HepG2 (cell line): ENCODE data around the gene ACVR1B. TPM values are rescaled to one million over a fixed set of nuclear protein-coding genes. Genes with fewer than 3 reads are reported as not detected.

Experiments
- AKAP8 ChIP-seq: sonication (generic); formaldehyde crosslinking; IDR thresholded peaks from 2 replicates; pipeline ENCODE4 v1.5.1; 2020; ENCODE audit warnings: mild to moderate bottlenecking, missing genetic modification reagents
- HDAC1 ChIP-seq: sonication (generic); formaldehyde crosslinking; IDR thresholded peaks from 2 replicates; pipeline ENCODE4 v1.5.1; 2020; ENCODE audit warnings: mild to moderate bottlenecking, missing genetic modification reagents
- KAT8 ChIP-seq: IDR thresholded peaks from 2 replicates; pipeline ENCODE4 v1.6.1; 2016; ENCODE audit warnings: missing genetic modification reagents, missing compliant biosample characterization
- KLF9 ChIP-seq: IDR thresholded peaks from 2 replicates; pipeline ENCODE4 v1.6.1; 2016; ENCODE audit warnings: low read depth
- PAX8 ChIP-seq: sonication (generic); formaldehyde crosslinking; IDR thresholded peaks from 2 replicates; pipeline ENCODE4 v1.8.0; 2022; ENCODE audit warnings: mild to moderate bottlenecking, missing genetic modification reagents, borderline replicate concordance
- ZEB1 ChIP-seq: IDR thresholded peaks from 2 replicates; pipeline ENCODE4 v1.6.1; 2012; ENCODE audit warnings: mild to moderate bottlenecking, low read depth, inconsistent platforms; ENCODE audit not compliant: insufficient replicate concordance
- ZFP37 ChIP-seq: sonication (generic); formaldehyde crosslinking; IDR thresholded peaks from 2 replicates; pipeline ENCODE4 v1.4.0; 2020; ENCODE audit warnings: missing genetic modification reagents, borderline replicate concordance
- ZNF230 ChIP-seq: sonication (generic); formaldehyde crosslinking; IDR thresholded peaks from 2 replicates; pipeline ENCODE4 v1.4.0; 2020; ENCODE audit warnings: mild to moderate bottlenecking, missing genetic modification reagents
- ZNF567 ChIP-seq: sonication (generic); formaldehyde crosslinking; IDR thresholded peaks from 2 replicates; pipeline ENCODE4 v1.8.1; 2023; ENCODE audit warnings: mild to moderate bottlenecking, missing genetic modification reagents, borderline replicate concordance
- ZNF766 ChIP-seq: sonication (generic); formaldehyde crosslinking; IDR thresholded peaks from 2 replicates; pipeline ENCODE4 v1.5.0; 2020; ENCODE audit warnings: missing genetic modification reagents, borderline replicate concordance
- ZNF850 ChIP-seq: sonication (generic); formaldehyde crosslinking; conservative IDR thresholded peaks from 2 replicates; pipeline ENCODE4 v1.9.0; 2021; ENCODE audit warnings: mild to moderate bottlenecking, missing genetic modification reagents
- ZZZ3 ChIP-seq: sonication (generic); formaldehyde crosslinking; IDR thresholded peaks from 2 replicates; pipeline ENCODE4 v1.4.0; 2020; ENCODE audit warnings: missing genetic modification reagents, mild to moderate bottlenecking, borderline replicate concordance
- polyA plus RNA-seq, 8 experiments: library from polyadenylated mRNA; depleted of rRNA in 3 of 8; stranded (reverse) in 7 of 8; unstranded in 1 of 8; fragments of >200 nt; fragmentation: Illumina TruSeq in 4 of 8; extraction: Trizol in 4 of 8; gene quantifications; 2 replicates each; pipeline versions ENCODE4 v1.2.1 to v1.2.3, GENCODE V29; 2011 to 2016; ENCODE audit warnings: low read depth in 4 of 8, missing spikeins in 1 of 8, mixed read lengths in 1 of 8; ENCODE audit not compliant: insufficient read depth in 1 of 8
- total RNA-seq, 5 experiments: library from RNA; depleted of rRNA; stranded (reverse); fragments of >200 nt; fragmentation: Illumina TruSeq; extraction: Trizol; gene quantifications; 2 replicates each; pipeline ENCODE4 v1.2.3, GENCODE V29; 2016; ENCODE audit warnings: low read depth in 1 of 5
- TF ChIP-seq, protein P1 (sequence below): conservative IDR thresholded peaks from 2 replicates; pipeline ENCODE4 v1.6.1; 2018; ENCODE audit warnings: missing genetic modification reagents
- TF ChIP-seq, protein P2 (sequence below): sonication (generic); formaldehyde crosslinking; IDR thresholded peaks from 2 replicates; pipeline ENCODE4 v1.4.0; 2020; ENCODE audit warnings: missing genetic modification reagents, borderline replicate concordance
- TF ChIP-seq, protein P3 (sequence below), 2 experiments: fragments of 450-650 bp in 1 of 2; sonication (generic) in 1 of 2; formaldehyde crosslinking; IDR thresholded peaks; 2 replicates each; pipeline versions ENCODE4 v1.5.0 to v1.8.0; 2020 to 2022; ENCODE audit warnings: mild to moderate bottlenecking in 1 of 2, missing genetic modification reagents in 1 of 2
- TF ChIP-seq, protein P4 (sequence below): sonication (generic); formaldehyde crosslinking; IDR thresholded peaks from 2 replicates; pipeline ENCODE4 v1.4.0; 2020; ENCODE audit warnings: missing genetic modification reagents, low read depth, mild to moderate bottlenecking, borderline replicate concordance

The ACVR1B gene
- total and polyA plus RNA-seq, 2 of the 13 experiments (the other 11 are each of a cell fraction or from before 2014, with no cell fraction given) = 8.9 to 12.1 TPM

DNA sequence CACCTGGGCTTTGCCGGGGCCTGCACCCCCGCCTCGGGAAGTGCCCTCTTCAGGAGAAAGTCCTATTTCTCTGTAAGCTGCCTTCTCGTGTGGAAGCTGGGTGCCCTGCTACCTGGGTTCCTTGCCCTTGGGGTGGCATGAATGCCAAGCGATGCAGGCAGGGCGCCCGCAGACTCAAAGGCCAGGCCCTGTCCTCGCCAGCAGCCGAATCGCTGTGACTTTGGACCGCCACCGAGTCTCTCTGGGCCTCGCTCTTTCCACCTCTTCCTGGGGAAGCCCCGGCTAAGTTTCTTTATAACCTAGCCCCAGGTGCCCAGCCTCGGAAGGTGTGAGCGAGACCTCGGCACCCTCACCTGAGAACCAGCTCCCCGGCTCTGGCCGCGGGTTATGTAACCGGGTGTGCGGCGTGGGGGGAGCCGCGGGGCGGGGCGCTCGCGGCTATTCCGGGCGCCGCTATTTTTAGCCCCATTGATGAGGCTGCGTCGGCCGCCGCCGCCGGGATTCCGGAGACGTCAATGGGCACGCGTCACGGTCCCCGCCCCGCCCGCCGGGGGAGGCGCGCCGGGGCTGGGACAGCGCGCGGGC lies 85.2 kb downstream of the ACVR1B start (continued):
- peak; percentile 10 for TF ChIP-seq ZEB1
- TF ChIP-seq ZZZ3 (CRISPR knock-in tag) = no peak
- TF ChIP-seq ZNF850 (CRISPR knock-in tag) = no peak
- TF ChIP-seq AKAP8 (CRISPR knock-in tag) = no peak
- TF ChIP-seq, protein P1, sequence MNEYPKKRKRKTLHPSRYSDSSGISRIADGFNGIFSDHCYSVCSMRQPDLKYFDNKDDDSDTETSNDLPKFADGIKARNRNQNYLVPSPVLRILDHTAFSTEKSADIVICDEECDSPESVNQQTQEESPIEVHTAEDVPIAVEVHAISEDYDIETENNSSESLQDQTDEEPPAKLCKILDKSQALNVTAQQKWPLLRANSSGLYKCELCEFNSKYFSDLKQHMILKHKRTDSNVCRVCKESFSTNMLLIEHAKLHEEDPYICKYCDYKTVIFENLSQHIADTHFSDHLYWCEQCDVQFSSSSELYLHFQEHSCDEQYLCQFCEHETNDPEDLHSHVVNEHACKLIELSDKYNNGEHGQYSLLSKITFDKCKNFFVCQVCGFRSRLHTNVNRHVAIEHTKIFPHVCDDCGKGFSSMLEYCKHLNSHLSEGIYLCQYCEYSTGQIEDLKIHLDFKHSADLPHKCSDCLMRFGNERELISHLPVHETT (CRISPR knock-in tag) = no peak
- TF ChIP-seq ZNF766 (CRISPR knock-in tag) = no peak
- TF ChIP-seq ZNF230 = no peak
- TF ChIP-seq, protein P2, sequence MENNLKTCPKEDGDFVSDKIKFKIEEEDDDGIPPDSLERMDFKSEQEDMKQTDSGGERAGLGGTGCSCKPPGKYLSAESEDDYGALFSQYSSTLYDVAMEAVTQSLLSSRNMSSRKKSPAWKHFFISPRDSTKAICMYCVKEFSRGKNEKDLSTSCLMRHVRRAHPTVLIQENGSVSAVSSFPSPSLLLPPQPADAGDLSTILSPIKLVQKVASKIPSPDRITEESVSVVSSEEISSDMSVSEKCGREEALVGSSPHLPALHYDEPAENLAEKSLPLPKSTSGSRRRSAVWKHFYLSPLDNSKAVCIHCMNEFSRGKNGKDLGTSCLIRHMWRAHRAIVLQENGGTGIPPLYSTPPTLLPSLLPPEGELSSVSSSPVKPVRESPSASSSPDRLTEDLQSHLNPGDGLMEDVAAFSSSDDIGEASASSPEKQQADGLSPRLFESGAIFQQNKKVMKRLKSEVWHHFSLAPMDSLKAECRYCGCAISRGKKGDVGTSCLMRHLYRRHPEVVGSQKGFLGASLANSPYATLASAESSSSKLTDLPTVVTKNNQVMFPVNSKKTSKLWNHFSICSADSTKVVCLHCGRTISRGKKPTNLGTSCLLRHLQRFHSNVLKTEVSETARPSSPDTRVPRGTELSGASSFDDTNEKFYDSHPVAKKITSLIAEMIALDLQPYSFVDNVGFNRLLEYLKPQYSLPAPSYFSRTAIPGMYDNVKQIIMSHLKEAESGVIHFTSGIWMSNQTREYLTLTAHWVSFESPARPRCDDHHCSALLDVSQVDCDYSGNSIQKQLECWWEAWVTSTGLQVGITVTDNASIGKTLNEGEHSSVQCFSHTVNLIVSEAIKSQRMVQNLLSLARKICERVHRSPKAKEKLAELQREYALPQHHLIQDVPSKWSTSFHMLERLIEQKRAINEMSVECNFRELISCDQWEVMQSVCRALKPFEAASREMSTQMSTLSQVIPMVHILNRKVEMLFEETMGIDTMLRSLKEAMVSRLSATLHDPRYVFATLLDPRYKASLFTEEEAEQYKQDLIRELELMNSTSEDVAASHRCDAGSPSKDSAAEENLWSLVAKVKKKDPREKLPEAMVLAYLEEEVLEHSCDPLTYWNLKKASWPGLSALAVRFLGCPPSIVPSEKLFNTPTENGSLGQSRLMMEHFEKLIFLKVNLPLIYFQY (CRISPR knock-in tag) = 0 out of 2 replicates have a peak, but pooled peaks have one; percentile 27
- TF ChIP-seq HDAC1 (CRISPR knock-in tag) = peak; percentile 61; the same call in 1 of the 2 replicates
- TF ChIP-seq ZFP37 (CRISPR knock-in tag) = no peak
- TF ChIP-seq KLF9 (CRISPR knock-in tag) = no peak
- TF ChIP-seq, protein P3, sequence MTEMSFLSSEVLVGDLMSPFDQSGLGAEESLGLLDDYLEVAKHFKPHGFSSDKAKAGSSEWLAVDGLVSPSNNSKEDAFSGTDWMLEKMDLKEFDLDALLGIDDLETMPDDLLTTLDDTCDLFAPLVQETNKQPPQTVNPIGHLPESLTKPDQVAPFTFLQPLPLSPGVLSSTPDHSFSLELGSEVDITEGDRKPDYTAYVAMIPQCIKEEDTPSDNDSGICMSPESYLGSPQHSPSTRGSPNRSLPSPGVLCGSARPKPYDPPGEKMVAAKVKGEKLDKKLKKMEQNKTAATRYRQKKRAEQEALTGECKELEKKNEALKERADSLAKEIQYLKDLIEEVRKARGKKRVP (CRISPR knock-in tag; IDR thresholded peaks at IDR 0.05) = 0 out of 4 replicates have a peak, but pooled peaks of 1 of the 2 experiments have one; percentile 30
- no peak for TF ChIP-seq ZNF567 (CRISPR knock-in tag)
- TF ChIP-seq PAX8 (CRISPR knock-in tag) = no peak
- TF ChIP-seq KAT8 = peak; percentile 22; the same call in 1 of the 2 replicates
- TF ChIP-seq, protein P4, sequence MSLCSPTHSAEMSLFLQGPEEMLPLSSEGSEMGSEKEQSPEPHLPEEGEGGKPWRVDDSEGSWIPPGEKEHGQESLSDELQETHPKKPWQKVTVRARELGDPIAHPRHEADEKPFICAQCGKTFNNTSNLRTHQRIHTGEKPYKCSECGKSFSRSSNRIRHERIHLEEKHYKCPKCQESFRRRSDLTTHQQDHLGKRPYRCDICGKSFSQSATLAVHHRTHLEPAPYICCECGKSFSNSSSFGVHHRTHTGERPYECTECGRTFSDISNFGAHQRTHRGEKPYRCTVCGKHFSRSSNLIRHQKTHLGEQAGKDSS = 0 out of 2 replicates have a peak, but pooled peaks have one; percentile 18
